Measurements from ENCODE around the gene MICOS13. TPM values are rescaled to one million over a fixed set of nuclear protein-coding genes. Genes with fewer than 3 reads are reported as not detected.

The MICOS13 gene
- total RNA-seq, 1 donor from 2014 or later = 42.2 TPM

DNA sequence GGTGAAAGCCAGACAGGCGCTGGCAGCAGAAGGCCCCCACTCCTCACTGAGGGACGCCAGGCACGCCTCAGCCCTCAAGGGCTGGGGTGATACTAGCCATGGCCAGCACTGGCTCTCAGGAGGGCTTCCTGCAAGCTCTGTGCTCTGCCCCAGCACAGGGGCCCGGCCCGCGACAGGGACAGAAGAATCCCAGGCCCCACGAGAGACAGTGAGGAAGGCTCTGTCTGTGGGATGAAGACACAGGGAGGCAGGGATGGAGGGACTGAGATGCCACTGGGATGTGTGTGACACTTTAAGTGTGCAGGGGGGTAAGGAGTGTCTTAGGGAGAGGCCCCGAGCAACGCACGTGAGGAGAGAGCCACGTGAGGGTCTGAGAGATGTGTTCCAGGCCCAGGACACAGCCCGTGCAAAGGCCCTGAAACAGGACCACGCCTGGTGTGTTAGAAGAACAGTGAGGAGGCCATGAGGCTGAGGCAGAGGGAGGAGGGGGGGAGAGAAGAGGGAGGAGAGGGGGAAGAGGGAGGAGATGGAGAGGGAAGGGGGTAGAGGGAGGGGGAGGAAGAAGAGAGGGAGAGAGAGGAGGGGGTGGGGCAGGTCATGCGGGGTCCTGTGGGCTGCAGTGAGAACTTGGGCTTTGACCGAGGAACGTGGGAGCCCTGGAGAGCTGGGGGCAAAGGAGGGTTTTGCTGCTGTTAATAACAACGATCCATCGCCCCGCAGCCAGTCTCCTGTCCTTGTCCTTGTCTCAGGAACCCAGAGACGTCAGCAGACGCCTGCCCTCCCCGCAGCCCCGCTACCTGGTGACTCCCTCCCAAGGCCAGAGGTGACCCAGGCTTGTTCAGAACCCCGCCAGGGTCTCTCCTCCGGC lies 16.9 kb upstream of the MICOS13 start:
- H3K27ac Mint-ChIP-seq = no peak overlapping the region
- no peak overlapping the region for H3K4me3 Mint-ChIP-seq
- TF ChIP-seq, protein P1, sequence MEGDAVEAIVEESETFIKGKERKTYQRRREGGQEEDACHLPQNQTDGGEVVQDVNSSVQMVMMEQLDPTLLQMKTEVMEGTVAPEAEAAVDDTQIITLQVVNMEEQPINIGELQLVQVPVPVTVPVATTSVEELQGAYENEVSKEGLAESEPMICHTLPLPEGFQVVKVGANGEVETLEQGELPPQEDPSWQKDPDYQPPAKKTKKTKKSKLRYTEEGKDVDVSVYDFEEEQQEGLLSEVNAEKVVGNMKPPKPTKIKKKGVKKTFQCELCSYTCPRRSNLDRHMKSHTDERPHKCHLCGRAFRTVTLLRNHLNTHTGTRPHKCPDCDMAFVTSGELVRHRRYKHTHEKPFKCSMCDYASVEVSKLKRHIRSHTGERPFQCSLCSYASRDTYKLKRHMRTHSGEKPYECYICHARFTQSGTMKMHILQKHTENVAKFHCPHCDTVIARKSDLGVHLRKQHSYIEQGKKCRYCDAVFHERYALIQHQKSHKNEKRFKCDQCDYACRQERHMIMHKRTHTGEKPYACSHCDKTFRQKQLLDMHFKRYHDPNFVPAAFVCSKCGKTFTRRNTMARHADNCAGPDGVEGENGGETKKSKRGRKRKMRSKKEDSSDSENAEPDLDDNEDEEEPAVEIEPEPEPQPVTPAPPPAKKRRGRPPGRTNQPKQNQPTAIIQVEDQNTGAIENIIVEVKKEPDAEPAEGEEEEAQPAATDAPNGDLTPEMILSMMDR (conservative IDR thresholded peaks at IDR 0.05) = no peak
- no peak for DNase-seq (ENCODE audit: extremely low spot score, unreplicated experiment)
- H3K27me3 Mint-ChIP-seq = no peaks in the 10 kb centered on the region
- no peaks in the 10 kb centered on the region for H3K4me1 Mint-ChIP-seq (ENCODE audit: unreplicated experiment)
- no peaks in the 10 kb centered on the region for H3K9me3 Mint-ChIP-seq
- no peaks in the 10 kb centered on the region for H3K36me3 Mint-ChIP-seq

DNA sequence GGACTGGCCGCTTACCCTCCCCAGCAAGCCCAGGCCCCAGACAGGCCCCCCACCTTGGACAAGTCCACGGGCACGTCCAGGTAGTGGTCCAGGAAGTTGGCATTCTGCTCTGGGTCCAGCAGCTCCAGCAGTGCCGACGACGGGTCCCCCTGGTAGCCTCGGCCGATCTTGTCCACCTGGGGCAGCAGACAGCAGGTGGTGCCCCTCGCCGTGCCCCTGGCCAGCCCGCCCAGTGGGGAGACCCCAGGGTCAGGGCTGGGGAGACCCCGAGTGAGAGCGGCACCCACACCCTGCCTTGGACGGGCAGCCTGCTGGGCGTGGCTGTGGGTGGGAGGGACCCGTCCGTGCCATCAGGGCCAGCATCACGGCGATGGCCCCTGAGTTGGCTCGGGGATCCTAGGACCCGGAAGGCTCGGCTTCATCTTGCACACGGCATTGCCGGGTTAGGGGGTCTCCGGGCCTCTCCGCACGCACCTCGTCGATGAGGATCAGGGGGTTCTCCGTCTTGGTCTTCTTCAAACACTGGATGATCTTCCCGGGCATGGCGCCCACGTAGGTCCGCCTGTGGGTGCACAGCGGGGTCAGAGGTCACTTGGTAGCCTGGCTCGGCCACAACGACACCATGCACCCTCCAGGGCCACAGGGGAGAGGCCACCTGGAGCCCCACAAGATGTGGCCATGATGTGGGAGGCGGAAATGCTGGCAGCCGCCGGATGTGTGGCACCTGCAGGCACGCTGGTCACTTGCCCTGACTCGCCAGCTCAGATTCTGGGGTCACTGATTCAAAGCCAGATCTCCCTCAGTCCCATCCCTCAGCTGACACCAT lies 16.1 kb upstream of the MICOS13 start:
- Mint-ChIP-seq H3K4me1 (ENCODE audit: unreplicated experiment) (no peaks in the 10 kb centered on the region), H3K9me3 (no peaks in the 10 kb centered on the region), H3K4me3 (no peak overlapping the region), H3K27ac (no peak overlapping the region), H3K36me3 (no peaks in the 10 kb centered on the region), H3K27me3 (no peaks in the 10 kb centered on the region)
- no peak for DNase-seq (ENCODE audit: extremely low spot score, unreplicated experiment)
- TF ChIP-seq, protein P1 (conservative IDR thresholded peaks at IDR 0.05) = no peak

DNA sequence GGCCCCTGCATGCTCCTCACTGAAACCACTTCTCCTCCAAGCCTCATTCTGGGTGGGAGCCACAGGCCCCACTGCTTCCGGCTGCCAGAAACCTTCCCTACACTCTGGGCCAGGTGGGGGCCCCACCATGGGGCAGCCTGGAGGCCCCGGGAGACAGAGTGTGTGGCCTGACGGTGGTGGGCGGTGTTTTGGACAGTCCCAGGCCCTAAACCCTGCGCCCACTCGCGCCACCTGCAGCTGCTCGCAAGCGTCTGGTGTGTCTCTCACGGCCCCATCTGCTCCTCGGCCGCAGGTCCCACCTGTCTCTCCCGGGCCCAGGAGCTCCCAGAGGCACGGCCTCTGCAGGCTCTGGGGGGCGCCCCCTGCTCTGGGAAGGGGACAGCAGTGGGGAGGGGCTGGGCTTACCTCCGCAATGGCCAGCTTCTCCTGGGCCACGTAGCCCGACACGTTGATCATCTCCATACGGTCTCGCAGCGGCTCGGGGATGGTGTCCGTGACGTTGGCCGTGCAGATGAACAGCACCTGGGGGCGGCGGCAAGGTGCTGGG lies 15.4 kb upstream of the MICOS13 start:
- Mint-ChIP-seq H3K27ac (no peak overlapping the region), H3K36me3 (peaks cover 3% of the 10 kb centered on the region), H3K4me3 (no peak overlapping the region), H3K9me3 (no peaks in the 10 kb centered on the region), H3K27me3 (no peaks in the 10 kb centered on the region), H3K4me1 (ENCODE audit: unreplicated experiment) (no peaks in the 10 kb centered on the region)
- TF ChIP-seq, protein P1 (conservative IDR thresholded peaks at IDR 0.05) = no peak
- no peak for DNase-seq (ENCODE audit: extremely low spot score, unreplicated experiment)

DNA sequence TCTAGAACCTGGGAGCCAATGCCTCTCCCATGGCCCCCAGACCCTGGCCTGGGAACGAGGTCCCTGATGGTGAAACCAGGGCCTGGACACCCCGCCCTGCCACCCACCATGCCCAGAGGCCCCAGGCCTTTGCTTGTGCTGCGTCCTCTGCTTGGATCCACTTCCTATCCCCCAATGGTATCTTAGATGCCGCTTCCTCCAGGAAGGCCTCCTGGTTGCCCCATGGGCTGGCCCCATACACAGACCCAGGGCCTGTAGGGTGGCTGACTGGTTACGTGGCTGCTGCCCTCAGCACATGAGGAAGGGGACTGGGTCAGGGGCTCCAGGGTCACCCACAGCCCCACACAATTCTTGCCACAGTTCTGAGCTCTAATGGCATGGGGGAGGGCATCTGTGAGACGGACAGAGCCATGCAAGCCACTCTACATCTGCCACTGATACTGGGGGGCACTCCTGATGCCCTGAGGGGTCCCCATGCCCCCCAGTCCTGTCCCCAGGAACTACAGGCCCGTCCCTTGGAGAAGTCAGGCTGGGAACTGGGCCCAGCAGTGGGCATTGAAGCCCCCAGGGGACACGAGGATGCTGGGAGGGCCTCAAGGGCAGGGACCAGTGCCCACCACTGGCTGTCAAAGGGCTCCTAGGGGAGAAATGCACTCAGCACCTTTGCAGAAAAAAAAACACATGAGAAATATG lies 14.8 kb upstream of the MICOS13 start:
- H3K27ac Mint-ChIP-seq = peak overlapping the region; percentile 53
- no peaks in the 10 kb centered on the region for H3K27me3 Mint-ChIP-seq
- H3K36me3 Mint-ChIP-seq = peaks cover 6% of the 10 kb centered on the region
- TF ChIP-seq, protein P1 (conservative IDR thresholded peaks at IDR 0.05) = no peak
- H3K4me1 Mint-ChIP-seq (ENCODE audit: unreplicated experiment) = peaks cover under 1% of the 10 kb centered on the region
- no peak overlapping the region for H3K4me3 Mint-ChIP-seq
- no peak for DNase-seq (ENCODE audit: extremely low spot score, unreplicated experiment)
- H3K9me3 Mint-ChIP-seq = no peaks in the 10 kb centered on the region
